ENCODE results near the gene MTCL3.
"Not testable (repeated sequence)": the region's sequence is repeated elsewhere in the genome, so short reads cannot be mapped to it uniquely, and the experiment has no call there.

The MTCL3 gene

DNA sequence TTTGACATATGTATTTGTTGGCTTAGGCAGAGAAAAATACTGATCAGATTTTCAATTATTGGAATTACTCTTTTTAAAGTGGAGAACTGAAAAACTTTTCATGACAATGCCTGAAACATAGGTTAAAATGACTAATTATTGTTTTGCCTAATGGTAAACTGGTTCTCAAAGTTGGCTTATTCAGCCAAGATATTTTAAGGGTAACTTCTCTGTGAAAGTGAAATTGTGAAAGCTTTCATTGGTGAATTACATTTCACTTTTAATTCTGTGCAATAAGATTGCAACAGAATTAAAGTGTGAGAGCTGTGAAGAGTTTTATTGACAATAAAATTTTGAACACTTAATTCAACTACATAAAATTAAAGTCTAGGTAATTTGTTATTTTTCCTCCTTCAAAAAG is 84.5 kb downstream of the MTCL3 start:
- Mint-ChIP-seq H3K27me3 (peaks cover 26% of the 10 kb centered on the region), H3K4me1 (no peaks in the 10 kb centered on the region), H3K36me3 (ENCODE audit: insufficient read depth) (no peaks in the 10 kb centered on the region), H3K4me3 (no peak overlapping the region), H3K9me3 (no peaks in the 10 kb centered on the region), H3K27ac (ENCODE audit: low read depth) (no peak overlapping the region)
- ATAC-seq (replicated peaks; ENCODE audit: extremely low read depth, poor library complexity, severe bottlenecking) (no peak), DNase-seq (ENCODE audit: low spot score in 2 of 2) (no peak)

DNA sequence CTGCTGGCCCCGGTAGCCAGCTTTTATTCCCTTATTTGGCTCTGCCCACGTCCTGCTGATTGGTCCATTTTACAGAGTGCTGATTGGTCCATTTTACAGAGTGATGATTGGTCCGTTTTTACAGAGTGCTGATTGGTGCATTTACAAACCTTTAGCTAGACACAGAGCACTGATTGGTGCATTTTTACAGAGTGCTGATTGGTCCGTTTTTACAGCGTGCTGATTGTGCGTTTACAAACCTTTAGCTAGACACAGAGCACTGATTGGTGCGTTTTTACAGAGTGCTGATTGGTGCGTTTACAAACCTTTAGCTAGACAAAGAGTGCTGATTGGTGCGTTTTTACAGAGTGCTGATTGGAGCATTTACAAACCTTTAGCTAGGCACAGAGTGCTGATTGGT is 90.6 kb downstream of the MTCL3 start:
- not testable (repeated sequence) for H3K36me3 Mint-ChIP-seq (ENCODE audit: insufficient read depth); H3K9me3 Mint-ChIP-seq; DNase-seq (ENCODE audit: low spot score in 2 of 2); H3K4me3 Mint-ChIP-seq; ATAC-seq (replicated peaks; ENCODE audit: extremely low read depth, poor library complexity, severe bottlenecking); H3K27ac Mint-ChIP-seq (ENCODE audit: low read depth); H3K4me1 Mint-ChIP-seq
- peaks cover 29% of the 10 kb centered on the region for H3K27me3 Mint-ChIP-seq

DNA sequence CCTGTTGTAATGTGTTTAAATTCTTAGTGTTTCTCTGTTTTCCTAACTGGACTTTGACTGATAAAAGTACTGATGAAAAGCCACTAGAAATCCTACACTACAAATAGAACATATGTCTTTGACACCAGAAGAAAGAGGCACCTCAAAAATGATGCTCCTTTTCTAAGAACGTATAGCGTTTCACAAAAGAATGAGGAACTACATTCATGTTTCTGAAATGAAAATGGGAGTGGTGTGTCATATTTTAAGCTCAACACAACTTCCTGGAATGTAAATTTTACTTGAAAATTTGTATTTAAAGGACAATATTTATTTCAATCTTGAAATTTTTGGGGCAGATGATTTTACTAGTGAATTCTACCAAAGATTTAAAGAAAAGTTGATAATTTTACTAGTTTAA is 95.2 kb downstream of the MTCL3 start:
- ATAC-seq (replicated peaks; ENCODE audit: extremely low read depth, poor library complexity, severe bottlenecking), result no peak
- Mint-ChIP-seq H3K4me3 (no peak overlapping the region), H3K9me3 (no peaks in the 10 kb centered on the region), H3K36me3 (ENCODE audit: insufficient read depth) (no peaks in the 10 kb centered on the region), H3K27me3 (peaks cover 23% of the 10 kb centered on the region), H3K27ac (ENCODE audit: low read depth) (no peak overlapping the region), H3K4me1 (no peaks in the 10 kb centered on the region)
- no peak for DNase-seq (ENCODE audit: low spot score in 2 of 2)
